Bronchial epithelial cell (primary cell): Measurements from ENCODE around the gene TAGAP. TPM values are rescaled to one million over a fixed set of nuclear protein-coding genes. Genes with fewer than 3 reads are reported as not detected.

Experiments used
- DNase-seq: peaks from one replicate; pipeline ENCODE4 v3.0.0-alpha.2; 2010; ENCODE audit warnings: low read depth
- FAIRE-seq: peaks from 2 replicates; lab custom pipeline; 2011; peaks lifted over from hg19 to GRCh38; lab: Jason Lieb, UNC
- H3K27me3 ChIP-seq: 2 replicates; pipeline ENCODE4 v1.5.1; 2011; ENCODE audit warnings: low read length; ENCODE audit not compliant: control insufficient read depth, insufficient read depth
- H3K36me3 ChIP-seq: 2 replicates; pipeline ENCODE4 v1.5.1; 2011; ENCODE audit warnings: low read length; ENCODE audit not compliant: control insufficient read depth, insufficient read depth
- H3K4me3 ChIP-seq: 2 replicates; pipeline ENCODE4 v1.5.1; 2011; ENCODE audit warnings: mild to moderate bottlenecking, low read depth, low read length, control low read depth
- CTCF ChIP-seq: IDR thresholded peaks from 2 replicates; pipeline ENCODE4 v1.5.1; 2011; ENCODE audit warnings: mild to moderate bottlenecking, moderate library complexity, low read length, control low read depth, inconsistent platforms; ENCODE audit not compliant: insufficient read depth, severe bottlenecking
- total RNA-seq: library from RNA; depleted of rRNA; stranded (reverse); fragments of >200 nt; gene quantifications from 2 replicates; pipeline ENCODE4 v1.2.1, GENCODE V29; 2014

The TAGAP gene
- total RNA-seq: under 0.01 TPM in 2 replicates

GRCh38 chr6:159044899-159045727 is at the start of gene TAGAP:
Gene TAGAP (minus strand): TSS chr6:159044991. CDS start chr6:159044146, 845 bp downstream.
- Histone ChIP-seq H3K4me3 (no peak within 1 kb of the TSS), H3K36me3 (no peaks in the 10 kb centered on the region), H3K27me3 (no peaks in the 10 kb centered on the region)
- DNase-seq (no peak), FAIRE-seq (no peak)
- no peak for TF ChIP-seq CTCF

- DNase-seq (no peak), FAIRE-seq (no peak)
- no peaks in the 10 kb centered on the region for H3K36me3 ChIP-seq
- H3K4me3 ChIP-seq: no peak overlapping the region
- no peak for TF ChIP-seq CTCF
- no peaks in the 10 kb centered on the region for H3K27me3 ChIP-seq
Observed at GRCh38 chr6:159093609-159094443, 49.0 kb upstream of the TAGAP start.

- FAIRE-seq (no peak), DNase-seq (no peak)
- TF ChIP-seq CTCF: no peak
- Histone ChIP-seq H3K36me3 (no peaks in the 10 kb centered on the region), H3K4me3 (no peak overlapping the region), H3K27me3 (no peaks in the 10 kb centered on the region)
Observed at GRCh38 chr6:159092631-159093030, 47.8 kb upstream of the TAGAP start.

GRCh38 chr6:159090530-159091480 is 46.0 kb upstream of the TAGAP start:
- FAIRE-seq: no peak
- no peak for TF ChIP-seq CTCF
- Histone ChIP-seq H3K27me3 (no peaks in the 10 kb centered on the region), H3K36me3 (no peaks in the 10 kb centered on the region), H3K4me3 (no peak overlapping the region)
- no peak for DNase-seq

GRCh38 chr6:159089909-159090308 is 45.1 kb upstream of the TAGAP start:
- Histone ChIP-seq H3K36me3 (no peaks in the 10 kb centered on the region), H3K27me3 (no peaks in the 10 kb centered on the region), H3K4me3 (no peak overlapping the region)
- DNase-seq (peak; percentile 8), FAIRE-seq (no peak)
- TF ChIP-seq CTCF: no peak
